Endothelial cell of umbilical vein (primary cell): Measurements from ENCODE around the gene MORF4L1. TPM values are rescaled to one million over a fixed set of nuclear protein-coding genes. Genes with fewer than 3 reads are reported as not detected.

ENCODE experiments used
- BruUV-seq: library from RNA; stranded (reverse); fragments of 400-500 nt; replicated peaks from 2 replicates; lab custom pipeline; 2021; lab: Mats Ljungman, UMichigan
- CTCF ChIA-PET: fragments of 300-600, 350-600 bp; sonication (Branson Sonifier 250); formaldehyde crosslinking; loops from one replicate; lab custom pipeline; 2021; ENCODE audit warnings: antibody characterized with exemption, inconsistent platforms; lab: Charles Lee
- POLR2A ChIA-PET: fragments of 300-600, 350-600 bp; sonication (Branson Sonifier 250); formaldehyde crosslinking; loops from one replicate; lab custom pipeline; 2021; ENCODE audit warnings: antibody characterized with exemption, inconsistent platforms; lab: Charles Lee
- DNase-seq: peaks from one replicate; pipeline ENCODE4 v3.0.0-alpha.2; 2011; ENCODE audit warnings: low read depth, low spot score
- FAIRE-seq: peaks from 2 replicates; lab custom pipeline; 2011; peaks lifted over from hg19 to GRCh38; lab: Jason Lieb, UNC
- H2AFZ ChIP-seq: 2 replicates; pipeline ENCODE4 v1.6.0; 2012; ENCODE audit warnings: low read depth, low read length, control low read depth, inconsistent platforms
- H3K27ac ChIP-seq: 2 replicates; pipeline ENCODE4 v1.5.1; 2011; ENCODE audit warnings: low read depth, mild to moderate bottlenecking, control low read depth, low read length, moderate library complexity; ENCODE audit not compliant: insufficient read depth
- H3K27me3 ChIP-seq, 2 experiments: 2 replicates each; pipeline versions ENCODE4 v1.6.0 to v1.6.1; 2011; ENCODE audit warnings: low read length in 2 of 2, mixed read lengths in 1 of 2; ENCODE audit not compliant: control insufficient read depth in 2 of 2, insufficient read depth in 2 of 2
- H3K36me3 ChIP-seq, 2 experiments: 2 replicates in 1 of 2; 3 replicates in 1 of 2; pipeline ENCODE4 v1.5.1; 2011; ENCODE audit warnings: low read length in 2 of 2, mild to moderate bottlenecking in 1 of 2, moderate library complexity in 1 of 2; ENCODE audit not compliant: control insufficient read depth in 2 of 2, insufficient read depth in 2 of 2; ENCODE audit errors: extremely low read depth in 1 of 2
- H3K4me1 ChIP-seq: 3 replicates; pipeline ENCODE4 v1.5.1; 2011; ENCODE audit warnings: mild to moderate bottlenecking, low read length; ENCODE audit not compliant: control insufficient read depth, insufficient read depth; ENCODE audit errors: extremely low read depth
- H3K4me2 ChIP-seq: 2 replicates; pipeline ENCODE4 v1.6.1; 2011; ENCODE audit warnings: low read length, control low read depth, mixed read lengths; ENCODE audit not compliant: insufficient read depth
- H3K4me3 ChIP-seq, 3 experiments: fragments of 200-600 bp in 1 of 3; sonication (generic), shearing (Covaris generic) in 1 of 3; replicated peaks in 1 of 3; 2 replicates each; pipeline ENCODE4 v1.5.1; 2011 to 2016; ENCODE audit warnings: control low read depth in 3 of 3, low read length in 3 of 3, mild to moderate bottlenecking in 2 of 3, inconsistent platforms in 1 of 3, low read depth in 1 of 3, moderate library complexity in 1 of 3; ENCODE audit not compliant: insufficient read depth in 1 of 3
- H3K79me2 ChIP-seq: 2 replicates; pipeline ENCODE4 v1.6.0; 2012; ENCODE audit warnings: low read length, inconsistent platforms; ENCODE audit not compliant: control insufficient read depth, insufficient read depth
- H3K9ac ChIP-seq: replicated peaks from 2 replicates; pipeline ENCODE3; 2011; ENCODE audit warnings: low read length, control low read depth; ENCODE audit not compliant: insufficient read depth; ENCODE audit errors: extremely low read depth
- H3K9me1 ChIP-seq: replicated peaks from 3 replicates; pipeline ENCODE4 v1.6.0; 2011; ENCODE audit warnings: mild to moderate bottlenecking, low read length; ENCODE audit not compliant: control insufficient read depth, insufficient read depth; ENCODE audit errors: extremely low read depth
- H3K9me3 ChIP-seq: replicated peaks from 2 replicates; pipeline ENCODE4 v1.5.1; 2012; ENCODE audit warnings: low read length, inconsistent platforms; ENCODE audit not compliant: control insufficient read depth, insufficient read depth
- H4K20me1 ChIP-seq: replicated peaks from 2 replicates; pipeline ENCODE3; 2011; ENCODE audit warnings: mild to moderate bottlenecking, low read length; ENCODE audit not compliant: control insufficient read depth, insufficient read depth; ENCODE audit errors: extremely low read depth
- EZH2 ChIP-seq: IDR thresholded peaks from 2 replicates; pipeline ENCODE4 v1.6.1; 2012; ENCODE audit warnings: borderline replicate concordance, low read depth, mild to moderate bottlenecking, moderate library complexity, low read length, inconsistent platforms; ENCODE audit not compliant: severe bottlenecking
- FOS ChIP-seq: IDR thresholded peaks from 2 replicates; pipeline ENCODE4 v1.6.1; 2011; ENCODE audit warnings: mild to moderate bottlenecking, low read length, moderate library complexity, borderline replicate concordance; ENCODE audit not compliant: insufficient read depth
- GATA2 ChIP-seq: IDR thresholded peaks from 2 replicates; pipeline ENCODE4 v1.7.0; 2011; ENCODE audit warnings: low read depth, mild to moderate bottlenecking, moderate library complexity, mixed read lengths, low read length; ENCODE audit not compliant: insufficient read length, insufficient read depth
- JUN ChIP-seq: IDR thresholded peaks from 2 replicates; pipeline ENCODE4 v1.6.1; 2011; ENCODE audit warnings: borderline replicate concordance, low read depth; ENCODE audit not compliant: insufficient read length, insufficient read depth
- MAX ChIP-seq: IDR thresholded peaks from 2 replicates; pipeline ENCODE4 v1.6.1; 2011; ENCODE audit not compliant: insufficient read depth, insufficient read length
- MYC ChIP-seq: IDR thresholded peaks from one replicate; pipeline ENCODE4 v1.6.1; 2011; ENCODE audit warnings: mild to moderate bottlenecking, low read depth, low read length
- POLR2A ChIP-seq: IDR thresholded peaks from 2 replicates; pipeline ENCODE4 v1.6.1; 2012; ENCODE audit warnings: low read depth, mild to moderate bottlenecking, control low read depth, low read length
- POLR2AphosphoS5 ChIP-seq: IDR thresholded peaks from 2 replicates; pipeline ENCODE4 v1.6.1; 2012; ENCODE audit warnings: low read depth, mild to moderate bottlenecking, control low read depth, low read length, moderate library complexity; ENCODE audit not compliant: insufficient read depth
- dilution Hi-C: fragments of 300-500 bp; cut with MboI; formaldehyde crosslinking; loops from one replicate; pipeline ENCODE4 v1.15.0; 2019; ENCODE audit warnings: low sequenced_read_pairs; ENCODE audit not compliant: extremely low pct_ligation_motif_present
- intact Hi-C: fragments of 100-400 bp; cut with micrococcal nuclease; formaldehyde crosslinking; loops from one replicate; pipeline ENCODE4 v1.10.0; 2022
- polyA plus RNA-seq, 4 experiments: library from polyadenylated mRNA; depleted of rRNA in 3 of 4; stranded (reverse) in 3 of 4; unstranded in 1 of 4; fragments of >200 nt; gene quantifications; 2 replicates each; pipeline versions ENCODE4 v1.2.1 to v1.2.3, GENCODE V29; 2011 to 2012; ENCODE audit warnings: missing spikeins in 1 of 4
- total RNA-seq: library from RNA; stranded (reverse); gene quantifications from 2 replicates; pipeline ENCODE4 v1.2.3, GENCODE V29; 2021
- TF ChIP-seq, protein P1 (sequence below), 2 donors: IDR thresholded peaks; 1 replicate in 1 of 2; 2 replicates in 1 of 2; pipeline ENCODE4 v1.5.1; 2011; ENCODE audit warnings: low read length in 2 of 2, mild to moderate bottlenecking in 2 of 2, moderate library complexity in 2 of 2, control low read depth in 1 of 2, inconsistent platforms in 1 of 2, low read depth in 1 of 2; ENCODE audit not compliant: insufficient read depth in 1 of 2; ENCODE audit errors: extremely low read depth in 1 of 2

MORF4L1 gene
- total and polyA plus RNA-seq, 2 donors (not counting 3 experiments of a cell fraction or from before 2014, with no cell fraction given), result 164 to 404 TPM

DNA sequence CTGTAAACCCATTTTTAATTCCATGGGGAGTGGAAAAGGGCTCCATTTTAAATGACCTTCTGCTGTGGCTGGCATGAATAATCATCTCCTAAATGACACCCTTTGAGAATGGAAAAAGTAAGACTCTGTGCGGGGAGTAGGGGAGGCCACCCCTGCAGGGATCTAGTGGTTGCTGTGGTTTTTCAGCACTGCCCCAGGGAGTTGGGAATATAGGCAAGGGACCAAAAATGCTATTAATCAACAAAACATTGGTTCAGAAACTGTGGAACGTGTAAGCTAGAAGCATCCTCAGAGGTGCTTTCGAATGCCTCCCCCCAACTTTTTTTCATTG is 31.3 kb upstream of the MORF4L1 start:
- ChIA-PET POLR2A (no interaction called here), CTCF (no interaction called here)
- Histone ChIP-seq H3K36me3 (no peaks in the 10 kb centered on the region), H3K9ac (no peak overlapping the region), H3K79me2 (no peaks in the 10 kb centered on the region), H3K9me1 (no peaks in the 10 kb centered on the region), H4K20me1 (no peaks in the 10 kb centered on the region), H3K4me3 (no peak overlapping the region), H3K9me3 (no peaks in the 10 kb centered on the region), H2AFZ (no peak overlapping the region), H3K27me3 (peaks cover 0 to 2% of the 10 kb centered on the region in 2 experiments), H3K27ac (no peak overlapping the region), H3K4me2 (no peak overlapping the region), H3K4me1 (no peaks in the 10 kb centered on the region)
- DNase-seq (no peak), FAIRE-seq (no peak)
- TF ChIP-seq POLR2A, result no peak
- dilution Hi-C loops, result no loop called here
- BruUV-seq, result no TSS peak
- intact Hi-C loops, result no loop called here

DNA sequence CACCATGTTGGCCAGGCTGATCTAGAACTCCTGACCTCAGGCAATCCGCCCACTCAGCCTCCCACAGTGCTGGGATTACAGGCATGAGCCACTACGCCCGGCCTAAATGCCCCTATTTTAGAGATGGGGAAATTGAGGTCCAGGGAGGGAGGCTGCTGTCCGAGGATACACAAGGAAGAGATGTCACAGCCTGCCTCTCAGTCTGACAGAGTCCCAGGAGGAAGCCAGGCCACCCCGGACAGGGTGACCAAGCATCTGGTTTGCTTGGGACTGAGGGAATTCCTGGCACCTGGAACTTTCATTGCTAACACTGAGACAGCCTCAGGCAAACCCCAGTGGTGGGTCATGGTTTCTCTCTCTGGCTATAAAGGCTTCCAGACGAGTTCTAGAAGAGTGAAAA is 30.8 kb upstream of the MORF4L1 start:
- intact Hi-C loops, result no loop called here
- Histone ChIP-seq H4K20me1 (no peaks in the 10 kb centered on the region), H3K9me3 (no peaks in the 10 kb centered on the region), H3K27ac (no peak overlapping the region), H3K9ac (no peak overlapping the region), H3K4me2 (no peak overlapping the region), H3K9me1 (no peaks in the 10 kb centered on the region), H2AFZ (no peak overlapping the region), H3K36me3 (no peaks in the 10 kb centered on the region), H3K27me3 (no peaks in the 10 kb centered on the region), H3K4me3 (no peak overlapping the region), H3K4me1 (no peaks in the 10 kb centered on the region), H3K79me2 (no peaks in the 10 kb centered on the region)
- DNase-seq (no peak), FAIRE-seq (no peak)
- TF ChIP-seq, protein P1, sequence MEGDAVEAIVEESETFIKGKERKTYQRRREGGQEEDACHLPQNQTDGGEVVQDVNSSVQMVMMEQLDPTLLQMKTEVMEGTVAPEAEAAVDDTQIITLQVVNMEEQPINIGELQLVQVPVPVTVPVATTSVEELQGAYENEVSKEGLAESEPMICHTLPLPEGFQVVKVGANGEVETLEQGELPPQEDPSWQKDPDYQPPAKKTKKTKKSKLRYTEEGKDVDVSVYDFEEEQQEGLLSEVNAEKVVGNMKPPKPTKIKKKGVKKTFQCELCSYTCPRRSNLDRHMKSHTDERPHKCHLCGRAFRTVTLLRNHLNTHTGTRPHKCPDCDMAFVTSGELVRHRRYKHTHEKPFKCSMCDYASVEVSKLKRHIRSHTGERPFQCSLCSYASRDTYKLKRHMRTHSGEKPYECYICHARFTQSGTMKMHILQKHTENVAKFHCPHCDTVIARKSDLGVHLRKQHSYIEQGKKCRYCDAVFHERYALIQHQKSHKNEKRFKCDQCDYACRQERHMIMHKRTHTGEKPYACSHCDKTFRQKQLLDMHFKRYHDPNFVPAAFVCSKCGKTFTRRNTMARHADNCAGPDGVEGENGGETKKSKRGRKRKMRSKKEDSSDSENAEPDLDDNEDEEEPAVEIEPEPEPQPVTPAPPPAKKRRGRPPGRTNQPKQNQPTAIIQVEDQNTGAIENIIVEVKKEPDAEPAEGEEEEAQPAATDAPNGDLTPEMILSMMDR (IDR thresholded peaks at IDR 0.05; ENCODE audit: extremely low read depth in 1 of 2, insufficient read depth in 1 of 2, low read depth in 1 of 2, low read length in 2 of 2), result no peak
- no peak for TF ChIP-seq JUN
- no peak for TF ChIP-seq MYC
- TF ChIP-seq POLR2AphosphoS5, result no peak
- no peak for TF ChIP-seq GATA2
- no peak for TF ChIP-seq FOS
- TF ChIP-seq POLR2A, result no peak
- TF ChIP-seq EZH2, result no peak
- no peak for TF ChIP-seq MAX
- no TSS peak for BruUV-seq
- dilution Hi-C loops, result no loop called here
- CTCF ChIA-PET, result no interaction called here
- POLR2A ChIA-PET, result no interaction called here
